G401.6 (cell line): ENCODE data around the gene ZNF507.

ENCODE experiments used
- FAIRE-seq: peaks from 2 replicates; lab custom pipeline; 2012; peaks lifted over from hg19 to GRCh38; lab: Jason Lieb, UNC

ZNF507 gene

GRCh38 chr19:32345261-32346207 is at the start of gene ZNF507:
Gene ZNF507 (plus strand): TSS chr19:32345610. CDS start chr19:32352831, 7,221 bp downstream.
- no peak for FAIRE-seq

- FAIRE-seq = no peak
These were observed 48.7 kb upstream of the ZNF507 start for GRCh38 chr19:32296694-32297093.

- no peak for FAIRE-seq
These were observed 42.6 kb upstream of the ZNF507 start for GRCh38 chr19:32302778-32303177.

- FAIRE-seq = no peak
These were observed 42.2 kb upstream of the ZNF507 start for GRCh38 chr19:32303193-32303592.

- no peak for FAIRE-seq
These were observed 37.8 kb upstream of the ZNF507 start for GRCh38 chr19:32307591-32307990.

GRCh38 chr19:32308431-32309077 is 36.9 kb upstream of the ZNF507 start:
- FAIRE-seq = no peak

GRCh38 chr19:32309711-32310390 is 35.6 kb upstream of the ZNF507 start:
- no peak for FAIRE-seq

- FAIRE-seq = no peak
These were observed 34.0 kb upstream of the ZNF507 start for GRCh38 chr19:32311371-32311770.

- FAIRE-seq = no peak
These were observed 31.7 kb upstream of the ZNF507 start for GRCh38 chr19:32313569-32314265.

GRCh38 chr19:32316034-32316433 is 29.4 kb upstream of the ZNF507 start:
- FAIRE-seq = no peak

GRCh38 chr19:32317086-32317485 is 28.3 kb upstream of the ZNF507 start:
- FAIRE-seq = no peak

GRCh38 chr19:32318884-32319520 is 26.4 kb upstream of the ZNF507 start:
- FAIRE-seq = no peak

- no peak for FAIRE-seq
These were observed 22.9 kb upstream of the ZNF507 start for GRCh38 chr19:32322541-32322940.

- FAIRE-seq = no peak
These were observed 20.7 kb upstream of the ZNF507 start for GRCh38 chr19:32324631-32325285.

- FAIRE-seq = no peak
These were observed 15.1 kb upstream of the ZNF507 start for GRCh38 chr19:32330213-32330857.

- FAIRE-seq = no peak
These were observed 12.2 kb upstream of the ZNF507 start for GRCh38 chr19:32333227-32333626.

GRCh38 chr19:32336259-32337083 is 8.9 kb upstream of the ZNF507 start:
- no peak for FAIRE-seq

- FAIRE-seq = no peak
These were observed 8.2 kb upstream of the ZNF507 start for GRCh38 chr19:32337084-32337808.

- FAIRE-seq = no peak
These were observed 6.0 kb upstream of the ZNF507 start for GRCh38 chr19:32339423-32339822.
